HepG2 (cell line): ENCODE results near the gene RNF13. TPM values are rescaled to one million over a fixed set of nuclear protein-coding genes. Genes with fewer than 3 reads are reported as not detected.

Experiments used
- ADNP ChIP-seq: sonication (generic); formaldehyde crosslinking; IDR thresholded peaks from 2 replicates; pipeline ENCODE4 v1.4.0; 2020; ENCODE audit warnings: missing genetic modification reagents
- BRCA1 ChIP-seq: sonication (generic); formaldehyde crosslinking; IDR thresholded peaks from 2 replicates; pipeline ENCODE4 v1.4.0; 2020; ENCODE audit warnings: missing genetic modification reagents
- CEBPG ChIP-seq: IDR thresholded peaks from 2 replicates; pipeline ENCODE4 v1.6.1; 2016
- ETV5 ChIP-seq: IDR thresholded peaks from 2 replicates; pipeline ENCODE4 v1.6.1; 2018; ENCODE audit warnings: missing biosample characterization, missing genetic modification reagents, inconsistent platforms, borderline replicate concordance
- ETV6 ChIP-seq: sonication (generic); formaldehyde crosslinking; conservative IDR thresholded peaks from 2 replicates; pipeline ENCODE4 v1.4.0; 2020; ENCODE audit warnings: missing genetic modification reagents
- HNF1A ChIP-seq, 2 experiments: sonication (generic) in 1 of 2; formaldehyde crosslinking in 1 of 2; IDR thresholded peaks; 2 replicates each; pipeline versions ENCODE4 v1.4.0 to v1.6.1; 2016 to 2020; ENCODE audit warnings: borderline replicate concordance in 1 of 2, low read depth in 1 of 2, mild to moderate bottlenecking in 1 of 2, missing genetic modification reagents in 1 of 2
- HOXA3 ChIP-seq: sonication (generic); formaldehyde crosslinking; IDR thresholded peaks from 2 replicates; pipeline ENCODE4 v1.5.0; 2020; ENCODE audit warnings: missing genetic modification reagents
- KLF12 ChIP-seq: sonication (generic); formaldehyde crosslinking; IDR thresholded peaks from 2 replicates; pipeline ENCODE4 v1.4.0; 2020; ENCODE audit warnings: missing genetic modification reagents, borderline replicate concordance
- KMT2B ChIP-seq: IDR thresholded peaks from 2 replicates; pipeline ENCODE4 v1.6.1; 2016; ENCODE audit warnings: missing genetic modification reagents, missing compliant biosample characterization
- MEIS2 ChIP-seq: sonication (generic); formaldehyde crosslinking; IDR thresholded peaks from 2 replicates; pipeline ENCODE4 v1.9.0; 2021; ENCODE audit warnings: mild to moderate bottlenecking, missing genetic modification reagents
- MLX ChIP-seq: IDR thresholded peaks from 2 replicates; pipeline ENCODE4 v1.6.1; 2016
- MTA1 ChIP-seq: sonication (generic); formaldehyde crosslinking; IDR thresholded peaks from 2 replicates; pipeline ENCODE4 v1.4.0; 2020; ENCODE audit warnings: missing genetic modification reagents, mild to moderate bottlenecking, borderline replicate concordance
- NAIF1 ChIP-seq: sonication (generic); formaldehyde crosslinking; IDR thresholded peaks from 2 replicates; pipeline ENCODE4 v1.5.0; 2020; ENCODE audit warnings: mild to moderate bottlenecking, missing genetic modification reagents, borderline replicate concordance
- PCBP1 ChIP-seq: fragments of 200-400 bp; formaldehyde crosslinking; IDR thresholded peaks from 2 replicates; pipeline ENCODE4 v1.6.1; 2017; ENCODE audit warnings: mild to moderate bottlenecking, low read depth, low read length, borderline replicate concordance
- SETDB1 ChIP-seq: sonication (generic); formaldehyde crosslinking; IDR thresholded peaks from 2 replicates; pipeline ENCODE4 v1.5.1; 2020; ENCODE audit warnings: missing genetic modification reagents, mild to moderate bottlenecking, borderline replicate concordance
- SMYD3 ChIP-seq: sonication (generic); formaldehyde crosslinking; IDR thresholded peaks from 2 replicates; pipeline ENCODE4 v1.8.1; 2023; ENCODE audit warnings: mild to moderate bottlenecking, missing genetic modification reagents
- SP4 ChIP-seq: sonication (generic); formaldehyde crosslinking; IDR thresholded peaks from 2 replicates; pipeline ENCODE4 v1.8.1; 2023; ENCODE audit warnings: mild to moderate bottlenecking, missing genetic modification reagents
- TOE1 ChIP-seq: sonication (generic); formaldehyde crosslinking; IDR thresholded peaks from 2 replicates; pipeline ENCODE4 v1.4.0; 2020; ENCODE audit warnings: mild to moderate bottlenecking, missing genetic modification reagents
- WIZ ChIP-seq: sonication (generic); formaldehyde crosslinking; IDR thresholded peaks from 2 replicates; pipeline ENCODE4 v1.5.1; 2020; ENCODE audit warnings: mild to moderate bottlenecking, missing genetic modification reagents
- ZIK1 ChIP-seq: sonication (generic); formaldehyde crosslinking; IDR thresholded peaks from 2 replicates; pipeline ENCODE4 v1.5.0; 2020; ENCODE audit warnings: mild to moderate bottlenecking, low read depth, missing genetic modification reagents, borderline replicate concordance
- ZMYM3 ChIP-seq: sonication (generic); formaldehyde crosslinking; IDR thresholded peaks from 2 replicates; pipeline ENCODE4 v1.5.1; 2020; ENCODE audit warnings: mild to moderate bottlenecking, missing genetic modification reagents
- ZNF235 ChIP-seq: sonication (generic); formaldehyde crosslinking; IDR thresholded peaks from 2 replicates; pipeline ENCODE4 v1.8.1; 2023; ENCODE audit warnings: mild to moderate bottlenecking, missing genetic modification reagents, borderline replicate concordance
- ZNF569 ChIP-seq: sonication (generic); formaldehyde crosslinking; IDR thresholded peaks from 2 replicates; pipeline ENCODE4 v1.5.0; 2020; ENCODE audit warnings: mild to moderate bottlenecking, missing genetic modification reagents, moderate library complexity, borderline replicate concordance
- ZNF790 ChIP-seq: sonication (generic); formaldehyde crosslinking; IDR thresholded peaks from 2 replicates; pipeline ENCODE4 v1.8.0; 2022; ENCODE audit warnings: missing genetic modification reagents, mild to moderate bottlenecking, borderline replicate concordance
- ZSCAN30 ChIP-seq: sonication (generic); formaldehyde crosslinking; IDR thresholded peaks from 2 replicates; pipeline ENCODE4 v1.5.0; 2020; ENCODE audit warnings: mild to moderate bottlenecking, missing genetic modification reagents
- ZZZ3 ChIP-seq: sonication (generic); formaldehyde crosslinking; IDR thresholded peaks from 2 replicates; pipeline ENCODE4 v1.4.0; 2020; ENCODE audit warnings: missing genetic modification reagents, mild to moderate bottlenecking, borderline replicate concordance
- polyA plus RNA-seq, 8 experiments: library from polyadenylated mRNA; depleted of rRNA in 3 of 8; stranded (reverse) in 7 of 8; unstranded in 1 of 8; fragments of >200 nt; fragmentation: Illumina TruSeq in 4 of 8; extraction: Trizol in 4 of 8; gene quantifications; 2 replicates each; pipeline versions ENCODE4 v1.2.1 to v1.2.3, GENCODE V29; 2011 to 2016; ENCODE audit warnings: low read depth in 4 of 8, missing spikeins in 1 of 8, mixed read lengths in 1 of 8; ENCODE audit not compliant: insufficient read depth in 1 of 8
- total RNA-seq, 5 experiments: library from RNA; depleted of rRNA; stranded (reverse); fragments of >200 nt; fragmentation: Illumina TruSeq; extraction: Trizol; gene quantifications; 2 replicates each; pipeline ENCODE4 v1.2.3, GENCODE V29; 2016; ENCODE audit warnings: low read depth in 1 of 5

The RNF13 gene
- total and polyA plus RNA-seq, 2 of the 13 experiments (the other 11 are each of a cell fraction or from before 2014, with no cell fraction given) = 39.8 to 46.0 TPM

- TF ChIP-seq ZNF235 (CRISPR knock-in tag) (no peak), ZNF790 (no peak; the same call in 1 of the 2 replicates), ETV5 (CRISPR knock-in tag) (no peak), CEBPG (CRISPR knock-in tag) (no peak), BRCA1 (no peak), HOXA3 (no peak), ADNP (no peak), KLF12 (CRISPR knock-in tag) (no peak), MEIS2 (no peak), ZSCAN30 (CRISPR knock-in tag) (no peak), ZNF569 (CRISPR knock-in tag) (no peak), ETV6 (CRISPR knock-in tag) (no peak), TOE1 (CRISPR knock-in tag) (no peak), ZZZ3 (CRISPR knock-in tag) (0 out of 2 replicates have a peak, but pooled peaks have one; percentile 58), WIZ (CRISPR knock-in tag) (peak; percentile 73; the same call in 1 of the 2 replicates), KMT2B (CRISPR knock-in tag) (0 out of 2 replicates have a peak, but pooled peaks have one; percentile 2), MLX (CRISPR knock-in tag) (no peak), ZIK1 (CRISPR knock-in tag) (no peak), MTA1 (CRISPR knock-in tag) (no peak), ZMYM3 (CRISPR knock-in tag) (no peak), NAIF1 (CRISPR knock-in tag) (0 out of 2 replicates have a peak, but pooled peaks have one; percentile 19), PCBP1 (no peak), SETDB1 (no peak), SMYD3 (CRISPR knock-in tag) (no peak), SP4 (CRISPR knock-in tag) (no peak), HNF1A (IDR thresholded peaks at IDR 0.05; ENCODE audit: low read depth) (no peak), HNF1A (CRISPR knock-in tag; IDR thresholded peaks at IDR 0.05; ENCODE audit: borderline replicate concordance) (peak; percentile 34; the same call in 1 of the 2 replicates)
Measured at GRCh38 chr3:149813367-149814281, 609 bp downstream of the RNF13 start (continued).
